Endothelial cell (in vitro differentiated cells): ENCODE data around the gene SORCS2. TPM values are rescaled to one million over a fixed set of nuclear protein-coding genes. Genes with fewer than 3 reads are reported as not detected.

ENCODE experiments used
- DNase-seq: peaks from one replicate; pipeline ENCODE4 v3.0.0; 2021; ENCODE audit warnings: low spot score
- H3K27ac Mint-ChIP-seq: one replicate; pipeline ENCODE4 v1.8.0; 2021; ENCODE audit warnings: mixed read lengths, inconsistent platforms; ENCODE audit not compliant: unreplicated experiment
- H3K27me3 Mint-ChIP-seq: one replicate; pipeline ENCODE4 v1.8.0; 2021; ENCODE audit warnings: mild to moderate bottlenecking, moderate library complexity, mixed read lengths, inconsistent platforms; ENCODE audit not compliant: unreplicated experiment
- H3K36me3 Mint-ChIP-seq: one replicate; pipeline ENCODE4 v1.8.0; 2021; ENCODE audit warnings: mild to moderate bottlenecking, low read depth, mixed read lengths, inconsistent platforms; ENCODE audit not compliant: unreplicated experiment
- H3K4me1 Mint-ChIP-seq: one replicate; pipeline ENCODE4 v1.8.0; 2021; ENCODE audit warnings: mild to moderate bottlenecking, mixed read lengths, inconsistent platforms; ENCODE audit not compliant: unreplicated experiment
- H3K4me3 Mint-ChIP-seq: one replicate; pipeline ENCODE4 v1.8.0; 2021; ENCODE audit warnings: mild to moderate bottlenecking, mixed read lengths, inconsistent platforms; ENCODE audit not compliant: unreplicated experiment
- H3K9me3 Mint-ChIP-seq: one replicate; pipeline ENCODE4 v1.8.0; 2021; ENCODE audit warnings: mixed read lengths, inconsistent platforms; ENCODE audit not compliant: unreplicated experiment
- total RNA-seq: library from RNA; stranded (reverse); fragmentation: NEBNext Ultra II Directional; extraction: Animal tissue kit (Norgen Biotek cat#: 25700); gene quantifications from one replicate; pipeline ENCODE4 v1.2.1, GENCODE V29; 2021; ENCODE audit not compliant: unreplicated experiment
- TF ChIP-seq, protein P1 (sequence below): fragments of 200-600 bp; sonication (generic); IDR thresholded peaks from one replicate; pipeline ENCODE4 v1.5.0; 2021; ENCODE audit warnings: antibody characterized with exemption; ENCODE audit not compliant: unreplicated experiment

The SORCS2 gene
- total RNA-seq, 1 donor from 2014 or later: 1.3 TPM

DNA sequence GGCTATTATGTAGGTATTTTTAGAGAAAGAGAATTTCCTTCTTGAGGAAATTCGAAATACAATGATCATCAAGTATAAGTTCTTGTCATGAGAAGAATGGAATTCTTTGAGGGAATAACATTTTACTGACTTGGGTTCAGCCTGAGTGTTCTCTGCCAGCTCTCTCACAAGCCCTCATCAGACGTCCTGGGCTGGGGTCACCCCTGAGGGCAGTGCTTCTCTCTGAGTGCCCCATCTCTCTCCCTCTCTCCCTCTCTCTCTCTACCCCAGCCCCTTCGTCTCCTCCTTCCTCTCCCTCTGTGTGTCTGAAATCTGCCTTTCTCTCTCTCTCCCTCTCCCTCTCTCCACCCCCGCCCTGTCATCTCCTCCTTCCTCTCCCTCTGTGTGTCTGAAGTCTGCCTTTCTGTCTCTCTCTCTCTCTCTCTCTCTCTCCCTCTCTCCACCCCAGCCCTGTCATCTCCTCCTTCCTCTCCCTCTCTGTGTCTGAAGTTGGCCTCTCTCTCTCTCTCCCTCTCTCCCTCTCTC, 484.1 kb downstream of the SORCS2 start:
- H3K9me3 Mint-ChIP-seq: peaks cover 8% of the 10 kb centered on the region

GRCh38 chr4:7677086-7677485, 484.7 kb downstream of the SORCS2 start:
- Mint-ChIP-seq H3K9me3 (peaks cover 7% of the 10 kb centered on the region), H3K4me1 (no peaks in the 10 kb centered on the region), H3K27me3 (peaks cover 3% of the 10 kb centered on the region), H3K27ac (no peak overlapping the region), H3K36me3 (no peaks in the 10 kb centered on the region), H3K4me3 (no peak overlapping the region)
- TF ChIP-seq, protein P1, sequence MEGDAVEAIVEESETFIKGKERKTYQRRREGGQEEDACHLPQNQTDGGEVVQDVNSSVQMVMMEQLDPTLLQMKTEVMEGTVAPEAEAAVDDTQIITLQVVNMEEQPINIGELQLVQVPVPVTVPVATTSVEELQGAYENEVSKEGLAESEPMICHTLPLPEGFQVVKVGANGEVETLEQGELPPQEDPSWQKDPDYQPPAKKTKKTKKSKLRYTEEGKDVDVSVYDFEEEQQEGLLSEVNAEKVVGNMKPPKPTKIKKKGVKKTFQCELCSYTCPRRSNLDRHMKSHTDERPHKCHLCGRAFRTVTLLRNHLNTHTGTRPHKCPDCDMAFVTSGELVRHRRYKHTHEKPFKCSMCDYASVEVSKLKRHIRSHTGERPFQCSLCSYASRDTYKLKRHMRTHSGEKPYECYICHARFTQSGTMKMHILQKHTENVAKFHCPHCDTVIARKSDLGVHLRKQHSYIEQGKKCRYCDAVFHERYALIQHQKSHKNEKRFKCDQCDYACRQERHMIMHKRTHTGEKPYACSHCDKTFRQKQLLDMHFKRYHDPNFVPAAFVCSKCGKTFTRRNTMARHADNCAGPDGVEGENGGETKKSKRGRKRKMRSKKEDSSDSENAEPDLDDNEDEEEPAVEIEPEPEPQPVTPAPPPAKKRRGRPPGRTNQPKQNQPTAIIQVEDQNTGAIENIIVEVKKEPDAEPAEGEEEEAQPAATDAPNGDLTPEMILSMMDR: no peak
- no peak for DNase-seq

More for the DNA sequence above, 484.1 kb downstream of the SORCS2 start:
- Mint-ChIP-seq H3K4me3 (no peak overlapping the region), H3K4me1 (no peaks in the 10 kb centered on the region), H3K27me3 (peaks cover 3% of the 10 kb centered on the region), H3K36me3 (no peaks in the 10 kb centered on the region), H3K27ac (no peak overlapping the region)
- no peak for DNase-seq
- TF ChIP-seq, protein P1: no peak

GRCh38 chr4:7677799-7678301, 485.5 kb downstream of the SORCS2 start:
- no peak for DNase-seq
- Mint-ChIP-seq H3K36me3 (no peaks in the 10 kb centered on the region), H3K4me1 (no peaks in the 10 kb centered on the region), H3K27me3 (peaks cover 3% of the 10 kb centered on the region), H3K27ac (no peak overlapping the region), H3K4me3 (no peak overlapping the region), H3K9me3 (peaks cover 7% of the 10 kb centered on the region)
- TF ChIP-seq, protein P1: no peak

DNA sequence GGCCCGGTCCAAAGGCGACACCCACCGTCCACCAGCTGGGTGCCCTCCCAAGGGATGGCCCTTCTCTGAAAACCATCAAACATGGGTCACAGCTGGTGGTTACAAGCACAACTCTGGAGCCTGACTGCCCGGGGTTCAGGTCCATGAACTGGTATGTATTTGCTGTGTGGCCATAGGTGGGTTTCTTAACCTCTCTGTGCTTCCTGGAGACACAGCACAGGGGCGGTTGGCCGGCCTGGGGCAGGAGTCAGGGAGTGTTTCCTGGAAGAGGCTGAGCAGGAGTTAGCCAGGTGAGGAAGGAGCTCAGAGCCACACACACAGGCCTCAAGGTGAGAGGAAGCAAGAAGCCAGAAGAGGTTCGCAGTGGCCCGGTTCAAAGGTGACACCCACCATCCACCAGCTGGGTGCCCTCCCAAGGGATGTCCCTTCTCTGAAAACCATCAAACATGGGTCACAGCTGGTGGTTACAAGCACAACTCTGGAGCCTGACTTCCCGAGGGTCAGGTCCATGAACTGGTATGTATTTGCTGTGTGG, 486.0 kb downstream of the SORCS2 start:
- no peak for DNase-seq
- TF ChIP-seq, protein P1: no peak
- Mint-ChIP-seq H3K4me1 (no peaks in the 10 kb centered on the region), H3K27ac (no peak overlapping the region), H3K27me3 (peaks cover 3% of the 10 kb centered on the region), H3K9me3 (peaks cover 7% of the 10 kb centered on the region), H3K36me3 (peaks cover 3% of the 10 kb centered on the region), H3K4me3 (no peak overlapping the region)

GRCh38 chr4:7679406-7680040, 487.2 kb downstream of the SORCS2 start:
- no peak overlapping the region for H3K27ac Mint-ChIP-seq
- peaks cover 7% of the 10 kb centered on the region for H3K9me3 Mint-ChIP-seq
- H3K27me3 Mint-ChIP-seq: peaks cover 5% of the 10 kb centered on the region
- no peak overlapping the region for H3K4me3 Mint-ChIP-seq
- H3K36me3 Mint-ChIP-seq: peaks cover 3% of the 10 kb centered on the region
- DNase-seq: no peak
- H3K4me1 Mint-ChIP-seq: no peaks in the 10 kb centered on the region
- TF ChIP-seq, protein P1: no peak
